Left ventricle myocardium inferior (tissue), 1 donor: ENCODE measurements around the gene GADD45A. TPM values are rescaled to one million over a fixed set of nuclear protein-coding genes. Genes with fewer than 3 reads are reported as not detected.

Source experiments
- DNase-seq: peaks from one replicate; pipeline ENCODE4 v3.0.0-alpha.2; 2020
- H3K27ac ChIP-seq: fragments of 200-600 bp; replicated peaks from 2 replicates; pipeline ENCODE4 v1.8.0; 2021
- H3K27me3 ChIP-seq: fragments of 200-600 bp; 2 replicates; pipeline ENCODE4 v1.8.0; 2021; ENCODE audit warnings: low read depth
- H3K36me3 ChIP-seq: fragments of 200-600 bp; 2 replicates; pipeline ENCODE4 v1.8.0; 2021
- H3K4me1 ChIP-seq: fragments of 200-600 bp; 2 replicates; pipeline ENCODE4 v1.8.0; 2021
- H3K4me3 ChIP-seq: fragments of 200-600 bp; 2 replicates; pipeline ENCODE4 v1.8.0; 2021; ENCODE audit warnings: mild to moderate bottlenecking, moderate library complexity
- H3K9me3 ChIP-seq: fragments of 200-600 bp; replicated peaks from 2 replicates; pipeline ENCODE4 v1.8.0; 2021
- CTCF ChIP-seq: fragments of 200-600 bp; IDR thresholded peaks from 2 replicates; pipeline ENCODE4 v1.8.0; 2021; ENCODE audit warnings: antibody characterized with exemption, mild to moderate bottlenecking, borderline replicate concordance
- intact Hi-C: fragments of 100-400 bp; cut with micrococcal nuclease; formaldehyde crosslinking; loops from one replicate; pipeline ENCODE4 v1.11.0; 2022
- total RNA-seq: library from RNA; stranded (reverse); fragmentation: NEBNext Ultra II Directional; extraction: Animal tissue kit (Norgen Biotek cat#: 25700); gene quantifications from one replicate; pipeline ENCODE4 v1.2.1, GENCODE V29; 2021
- donor health status: DM: no; HTN: yes; CAD: no; lungs with severe emphysema.

Gene GADD45A
- total RNA-seq, 1 donor from 2014 or later, result 65.0 TPM

GRCh38 chr1:67686267-67687197 is 1.5 kb downstream of the GADD45A start:
- Histone ChIP-seq H3K27ac (peak overlapping the region; percentile 99), H3K4me3 (peak overlapping the region; percentile 97), H3K9me3 (no peaks in the 10 kb centered on the region), H3K27me3 (no peaks in the 10 kb centered on the region), H3K4me1 (peaks cover 63% of the 10 kb centered on the region), H3K36me3 (peaks cover 25% of the 10 kb centered on the region)
- DNase-seq, result peak; percentile 69
- TF ChIP-seq CTCF, result no peak
- intact Hi-C loops, result loop anchor here (5.0 to 10.0 kb wide), 2 partner anchors 66 to 122 kb away; no protein-coding TSS in a partner anchor

- H3K9me3 ChIP-seq, result no peaks in the 10 kb centered on the region
- TF ChIP-seq CTCF, result no peak
- DNase-seq, result no peak
- peak overlapping the region; percentile 99 for H3K27ac ChIP-seq
- no peaks in the 10 kb centered on the region for H3K27me3 ChIP-seq
- peak overlapping the region; percentile 97 for H3K4me3 ChIP-seq
- peaks cover 63% of the 10 kb centered on the region for H3K4me1 ChIP-seq
- intact Hi-C loops, result loop anchor here (5.0 to 10.0 kb wide), 2 partner anchors 65 to 122 kb away; no protein-coding TSS in a partner anchor
- H3K36me3 ChIP-seq, result peaks cover 25% of the 10 kb centered on the region
Measured at GRCh38 chr1:67687198-67687545, 2.2 kb downstream of the GADD45A start.

GRCh38 chr1:67687649-67688048 is 2.6 kb downstream of the GADD45A start:
- H3K4me1 ChIP-seq, result peaks cover 62% of the 10 kb centered on the region
- no peaks in the 10 kb centered on the region for H3K27me3 ChIP-seq
- H3K36me3 ChIP-seq, result peaks cover 25% of the 10 kb centered on the region
- peak overlapping the region; percentile 99 for H3K27ac ChIP-seq
- H3K4me3 ChIP-seq, result peak overlapping the region; percentile 97
- intact Hi-C loops, result loop anchor here (5.0 to 10.0 kb wide), 2 partner anchors 65 to 123 kb away; no protein-coding TSS in a partner anchor
- TF ChIP-seq CTCF, result no peak
- H3K9me3 ChIP-seq, result no peaks in the 10 kb centered on the region
- no peak for DNase-seq

GRCh38 chr1:67688526-67689219 is 3.7 kb downstream of the GADD45A start:
- Histone ChIP-seq H3K36me3 (peaks cover 25% of the 10 kb centered on the region), H3K4me1 (peaks cover 52% of the 10 kb centered on the region), H3K27me3 (no peaks in the 10 kb centered on the region), H3K27ac (peak overlapping the region; percentile 25), H3K4me3 (no peak overlapping the region), H3K9me3 (no peaks in the 10 kb centered on the region)
- no peak for TF ChIP-seq CTCF
- intact Hi-C loops, result loop anchor here (5.0 to 10.0 kb wide), 2 partner anchors 64 to 124 kb away; no protein-coding TSS in a partner anchor
- DNase-seq, result no peak

- Histone ChIP-seq H3K36me3 (peaks cover 25% of the 10 kb centered on the region), H3K27me3 (no peaks in the 10 kb centered on the region), H3K4me3 (no peak overlapping the region), H3K9me3 (no peaks in the 10 kb centered on the region), H3K27ac (peak overlapping the region; percentile 25), H3K4me1 (peaks cover 45% of the 10 kb centered on the region)
- intact Hi-C loops, result loop anchor here (5.0 to 10.0 kb wide), 2 partner anchors 63 to 125 kb away; no protein-coding TSS in a partner anchor
- DNase-seq, result no peak
- TF ChIP-seq CTCF, result no peak
Measured at GRCh38 chr1:67689267-67690017, 4.4 kb downstream of the GADD45A start.
